ENCODE results near the gene PRB3.

DNA sequence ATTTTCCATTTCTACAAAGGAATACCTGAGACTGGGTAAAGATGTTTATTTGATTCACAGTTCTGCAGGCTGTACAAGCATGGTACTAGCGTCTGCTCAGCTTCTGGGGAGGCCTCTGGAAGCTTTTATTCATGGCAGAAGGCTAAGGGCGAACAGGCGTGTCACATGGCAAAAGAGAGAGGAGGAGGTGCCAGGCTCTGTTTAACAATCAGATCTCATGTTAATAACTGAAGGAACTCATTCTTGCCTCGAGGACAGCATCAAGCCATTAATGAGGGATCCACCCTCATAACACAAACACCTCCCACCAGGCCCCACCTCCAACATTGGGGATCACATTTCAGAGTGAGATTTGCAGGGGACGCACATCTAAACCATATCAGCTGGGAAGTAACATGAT is 36.0 kb downstream of the PRB3 start:
- TF ChIP-seq, protein P1, sequence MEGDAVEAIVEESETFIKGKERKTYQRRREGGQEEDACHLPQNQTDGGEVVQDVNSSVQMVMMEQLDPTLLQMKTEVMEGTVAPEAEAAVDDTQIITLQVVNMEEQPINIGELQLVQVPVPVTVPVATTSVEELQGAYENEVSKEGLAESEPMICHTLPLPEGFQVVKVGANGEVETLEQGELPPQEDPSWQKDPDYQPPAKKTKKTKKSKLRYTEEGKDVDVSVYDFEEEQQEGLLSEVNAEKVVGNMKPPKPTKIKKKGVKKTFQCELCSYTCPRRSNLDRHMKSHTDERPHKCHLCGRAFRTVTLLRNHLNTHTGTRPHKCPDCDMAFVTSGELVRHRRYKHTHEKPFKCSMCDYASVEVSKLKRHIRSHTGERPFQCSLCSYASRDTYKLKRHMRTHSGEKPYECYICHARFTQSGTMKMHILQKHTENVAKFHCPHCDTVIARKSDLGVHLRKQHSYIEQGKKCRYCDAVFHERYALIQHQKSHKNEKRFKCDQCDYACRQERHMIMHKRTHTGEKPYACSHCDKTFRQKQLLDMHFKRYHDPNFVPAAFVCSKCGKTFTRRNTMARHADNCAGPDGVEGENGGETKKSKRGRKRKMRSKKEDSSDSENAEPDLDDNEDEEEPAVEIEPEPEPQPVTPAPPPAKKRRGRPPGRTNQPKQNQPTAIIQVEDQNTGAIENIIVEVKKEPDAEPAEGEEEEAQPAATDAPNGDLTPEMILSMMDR (conservative IDR thresholded peaks at IDR 0.05; ENCODE audit: low read length) = no peak
- no peak for TF ChIP-seq EZH2phosphoT487 (IDR thresholded peaks at IDR 0.05; ENCODE audit: borderline replicate concordance, low read depth, low read length)
